ENCODE data around the gene IDH3G.

DNA sequence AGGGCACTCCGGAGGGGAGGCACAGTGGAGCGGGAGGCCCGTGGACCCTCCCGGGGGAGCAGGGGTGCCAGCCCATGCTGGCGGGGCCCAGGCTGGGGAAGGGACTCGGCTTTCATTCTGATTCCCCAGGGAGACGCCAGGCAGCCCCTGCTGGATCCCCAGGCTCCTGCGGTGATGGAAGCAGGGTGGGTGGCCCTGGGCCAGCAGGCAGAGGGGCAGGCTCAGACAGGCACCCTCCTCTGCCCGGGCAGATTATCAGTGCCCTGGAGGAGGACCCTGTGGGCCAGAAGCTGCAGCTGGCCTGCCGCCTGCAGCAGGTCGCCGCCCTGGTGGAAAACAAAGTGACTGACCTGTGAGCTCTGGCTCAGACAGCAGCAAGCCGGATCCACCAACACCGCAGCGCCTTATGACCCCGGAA lies 15.5 kb downstream of the IDH3G start:
- no peak for TF ChIP-seq FOXK2 (IDR thresholded peaks at IDR 0.05)
- no peak for TF ChIP-seq L3MBTL2 (conservative IDR thresholded peaks at IDR 0.05)
- TF ChIP-seq, protein P1, sequence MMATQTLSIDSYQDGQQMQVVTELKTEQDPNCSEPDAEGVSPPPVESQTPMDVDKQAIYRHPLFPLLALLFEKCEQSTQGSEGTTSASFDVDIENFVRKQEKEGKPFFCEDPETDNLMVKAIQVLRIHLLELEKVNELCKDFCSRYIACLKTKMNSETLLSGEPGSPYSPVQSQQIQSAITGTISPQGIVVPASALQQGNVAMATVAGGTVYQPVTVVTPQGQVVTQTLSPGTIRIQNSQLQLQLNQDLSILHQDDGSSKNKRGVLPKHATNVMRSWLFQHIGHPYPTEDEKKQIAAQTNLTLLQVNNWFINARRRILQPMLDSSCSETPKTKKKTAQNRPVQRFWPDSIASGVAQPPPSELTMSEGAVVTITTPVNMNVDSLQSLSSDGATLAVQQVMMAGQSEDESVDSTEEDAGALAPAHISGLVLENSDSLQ (IDR thresholded peaks at IDR 0.05) = no peak
- no peak for TF ChIP-seq ELF4 (IDR thresholded peaks at IDR 0.05)
- no peak for TF ChIP-seq BHLHE40 (IDR thresholded peaks at IDR 0.05; ENCODE audit: borderline replicate concordance)
- TF ChIP-seq CTBP1 (IDR thresholded peaks at IDR 0.05; ENCODE audit: borderline replicate concordance) = no peak
- TF ChIP-seq SP1 (IDR thresholded peaks at IDR 0.05) = no peak
- TF ChIP-seq TARDBP (IDR thresholded peaks at IDR 0.05) = no peak
